Loucy (cell line): Measurements from ENCODE around the gene SMDT1.
"Not testable (repeated sequence)": the region's sequence is repeated elsewhere in the genome, so short reads cannot be mapped to it uniquely, and the experiment has no call there.

Experiments used
- H2AFZ ChIP-seq: fragments of 200-600 bp; sonication (generic); 2 replicates; pipeline ENCODE4 v1.6.0; 2016; ENCODE audit warnings: antibody characterized with exemption, mild to moderate bottlenecking, low read length, moderate library complexity
- H3F3A ChIP-seq: fragments of 200-600 bp; 2 replicates; pipeline ENCODE4 v1.6.0; 2016; ENCODE audit warnings: antibody characterized with exemption, low read depth, mild to moderate bottlenecking
- H3K27me3 ChIP-seq: fragments of 200-600 bp; sonication (generic); 2 replicates; pipeline ENCODE4 v1.6.1; 2014; ENCODE audit warnings: low read length, mild to moderate bottlenecking; ENCODE audit not compliant: insufficient read depth, poor library complexity, severe bottlenecking
- H3K36me3 ChIP-seq: fragments of 200-600 bp; sonication (generic); 2 replicates; pipeline ENCODE4 v1.6.1; 2016; ENCODE audit warnings: low read length; ENCODE audit not compliant: insufficient read depth
- H3K4me1 ChIP-seq: fragments of 200-600 bp; sonication (generic); 2 replicates; pipeline ENCODE4 v1.5.1; 2014; ENCODE audit warnings: low read length, mild to moderate bottlenecking; ENCODE audit not compliant: insufficient read depth, poor library complexity, severe bottlenecking
- H3K4me2 ChIP-seq: fragments of 200-600 bp; sonication (generic); 2 replicates; pipeline ENCODE4 v1.6.0; 2014; ENCODE audit warnings: antibody characterized with exemption, low read length, low read depth, mild to moderate bottlenecking; ENCODE audit not compliant: poor library complexity, severe bottlenecking
- H3K4me3 ChIP-seq: fragments of 200-600 bp; sonication (generic); 2 replicates; pipeline ENCODE4 v1.5.1; 2014; ENCODE audit warnings: low read length, mild to moderate bottlenecking, mixed read lengths; ENCODE audit not compliant: poor library complexity, severe bottlenecking
- H3K79me2 ChIP-seq: fragments of 200-600 bp; sonication (generic); 2 replicates; pipeline ENCODE4 v1.6.1; 2014; ENCODE audit warnings: low read length; ENCODE audit not compliant: insufficient read depth
- H3K9ac ChIP-seq: fragments of 200-600 bp; sonication (generic); 2 replicates; pipeline ENCODE4 v1.6.0; 2014; ENCODE audit warnings: mild to moderate bottlenecking, low read depth, low read length, moderate library complexity; ENCODE audit not compliant: poor library complexity, severe bottlenecking
- H3K9me2 ChIP-seq: fragments of 200-600 bp; sonication (generic); replicated peaks from 2 replicates; pipeline ENCODE4 v1.6.1; 2016; ENCODE audit warnings: low read depth, low read length, mixed read lengths
- H3K9me3 ChIP-seq: fragments of 200-600 bp; sonication (generic); 2 replicates; pipeline ENCODE4 v1.6.1; 2014; ENCODE audit warnings: mild to moderate bottlenecking, antibody characterized with exemption, low read length, low read depth; ENCODE audit not compliant: insufficient read depth
- H4K20me1 ChIP-seq: fragments of 200-600 bp; sonication (generic); 2 replicates; pipeline ENCODE4 v1.6.0; 2014; ENCODE audit warnings: antibody characterized with exemption, low read length, mild to moderate bottlenecking; ENCODE audit not compliant: insufficient read depth, poor library complexity, severe bottlenecking
- CTCF ChIP-seq: fragments of 200-600 bp; sonication (generic); conservative IDR thresholded peaks from 2 replicates; pipeline ENCODE4 v1.5.1; 2014; ENCODE audit warnings: mild to moderate bottlenecking, antibody characterized with exemption, low read length
- EZH2phosphoT487 ChIP-seq: fragments of 200-600 bp; IDR thresholded peaks from 2 replicates; pipeline ENCODE4 v1.6.1; 2018; ENCODE audit warnings: antibody characterized with exemption, mild to moderate bottlenecking, moderate library complexity, borderline replicate concordance

Gene SMDT1

GRCh38 chr22:42070517-42071422 lies 8.7 kb upstream of the SMDT1 start, which contains the start of gene NAGA:
Gene NAGA, minus strand, starts transcription at chr22:42070812. Its CDS starts 515 bp downstream, at chr22:42070297.
- Histone ChIP-seq H3K4me2 (peak within 1 kb of the TSS; percentile 86), H3K9ac (peak within 1 kb of the TSS; percentile 70), H3K4me3 (peak within 1 kb of the TSS; percentile 78), H3K4me1 (peaks cover 8% of the 10 kb centered on the region), H3K27me3 (no peaks in the 10 kb centered on the region), H3K9me2 (no peaks in the 10 kb centered on the region), H3K79me2 (peaks cover 7% of the 10 kb centered on the region; the same call in 1 of the 2 replicates), H3F3A (no peaks in the 10 kb centered on the region), H4K20me1 (no peaks in the 10 kb centered on the region), H3K9me3 (no peaks in the 10 kb centered on the region), H2AFZ (peak within 1 kb of the TSS; percentile 68), H3K36me3 (no peaks in the 10 kb centered on the region)
- TF ChIP-seq EZH2phosphoT487 (no peak), CTCF (no peak)

DNA sequence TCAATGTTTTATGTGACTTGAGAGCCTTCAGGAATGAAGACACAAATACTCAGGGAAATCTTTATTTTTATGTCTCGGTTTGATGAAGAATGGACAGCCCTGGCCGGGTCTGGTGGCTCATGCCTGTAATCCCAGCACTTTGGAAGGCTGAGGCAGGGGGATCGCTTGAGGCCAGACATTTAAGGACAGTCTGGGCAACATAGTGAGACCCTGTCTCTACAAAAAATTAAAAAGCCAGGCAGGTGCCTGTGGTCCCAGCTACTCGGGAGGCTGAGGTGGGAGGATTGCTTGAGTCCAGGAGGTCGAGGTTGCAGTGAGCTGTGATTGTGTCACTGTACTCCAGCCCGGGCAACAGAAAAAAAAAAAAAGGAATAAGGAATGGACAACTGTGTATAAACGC lies 8.0 kb upstream of the SMDT1 start:
- H3K9ac ChIP-seq = peak overlapping the region; percentile 70
- not testable (repeated sequence) for H3K9me2 ChIP-seq, H3K36me3 ChIP-seq, H3K79me2 ChIP-seq, H3K27me3 ChIP-seq, H2AFZ ChIP-seq, H4K20me1 ChIP-seq, H3K9me3 ChIP-seq, H3K4me1 ChIP-seq, H3F3A ChIP-seq
- H3K4me3 ChIP-seq = peak overlapping the region; percentile 78
- H3K4me2 ChIP-seq = peak overlapping the region; percentile 82

GRCh38 chr22:42072606-42073330 lies 6.7 kb upstream of the SMDT1 start:
- no peak overlapping the region for H3K4me2 ChIP-seq

More at GRCh38 chr22:42072606-42073330, 6.7 kb upstream of the SMDT1 start:
- Histone ChIP-seq H3K9me2 (no peaks in the 10 kb centered on the region), H3K4me1 (peaks cover 8% of the 10 kb centered on the region), H3K4me3 (no peak overlapping the region), H3K79me2 (peaks cover 7% of the 10 kb centered on the region; the same call in 1 of the 2 replicates), H3K27me3 (no peaks in the 10 kb centered on the region), H2AFZ (no peak overlapping the region), H3K9me3 (no peaks in the 10 kb centered on the region), H4K20me1 (no peaks in the 10 kb centered on the region), H3F3A (no peaks in the 10 kb centered on the region), H3K9ac (no peak overlapping the region), H3K36me3 (no peaks in the 10 kb centered on the region)
- TF ChIP-seq EZH2phosphoT487 (no peak), CTCF (peak; percentile 27; the same call in 1 of the 2 replicates)
